ENCODE data around the gene CIITA.

CIITA gene

DNA sequence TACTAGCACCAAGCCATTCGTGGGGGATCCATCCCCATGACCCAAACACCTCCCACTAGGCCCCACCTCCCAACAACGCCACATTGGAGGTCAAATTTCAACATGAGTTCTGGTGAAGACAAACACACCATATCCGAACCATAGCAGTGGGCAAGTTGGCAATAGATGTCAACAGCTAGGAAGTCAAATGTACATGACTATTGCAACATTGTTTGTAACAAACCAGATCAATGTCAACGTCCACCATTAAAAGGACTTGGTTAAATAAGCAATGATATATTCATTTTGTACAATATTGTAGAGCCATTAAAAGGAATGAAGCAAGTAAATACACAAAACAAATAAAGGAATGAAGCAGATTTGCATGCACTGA lies 26.5 kb upstream of the CIITA start:
- DNase-seq (ENCODE audit: low read depth) = no peak

DNA sequence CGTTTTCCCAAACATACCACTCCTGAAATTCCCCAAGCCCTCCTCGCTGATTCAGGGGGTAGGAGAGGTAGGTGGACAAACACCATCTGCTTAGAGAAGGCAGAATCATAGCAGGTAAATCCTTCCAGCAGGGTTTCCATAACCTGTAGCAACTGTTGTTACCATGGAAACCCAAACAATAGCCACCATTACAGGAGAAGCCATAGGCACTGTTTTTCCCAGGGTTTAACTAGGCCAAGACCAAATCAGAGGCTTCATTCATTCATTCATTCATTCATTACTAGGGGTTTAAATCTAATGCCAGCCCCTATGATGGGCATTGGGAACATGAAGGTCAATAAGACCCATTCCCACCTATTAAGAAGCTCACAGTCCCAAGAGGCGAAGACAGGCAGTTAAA lies 25.5 kb upstream of the CIITA start:
- no peak for DNase-seq (ENCODE audit: low read depth)

DNA sequence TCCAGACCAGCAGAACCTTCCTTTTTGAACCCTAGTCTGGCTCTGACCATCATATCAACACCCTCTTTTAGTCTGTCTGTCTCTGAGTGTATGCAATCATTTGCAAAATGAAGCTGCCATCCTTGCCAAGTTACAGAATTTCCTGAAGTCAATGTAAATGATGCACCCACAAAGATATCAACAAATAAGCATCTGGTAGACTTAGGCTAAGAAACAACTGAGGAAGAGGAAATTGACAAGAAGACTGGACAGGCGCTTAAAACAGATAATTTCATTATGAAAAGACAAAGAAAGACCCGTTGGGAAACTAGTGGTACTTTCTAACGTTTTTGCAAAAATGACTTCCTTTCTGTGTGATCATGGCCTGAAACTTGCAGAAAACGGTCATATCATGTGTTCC lies 24.7 kb upstream of the CIITA start:
- no peak for DNase-seq (ENCODE audit: low read depth)

DNA sequence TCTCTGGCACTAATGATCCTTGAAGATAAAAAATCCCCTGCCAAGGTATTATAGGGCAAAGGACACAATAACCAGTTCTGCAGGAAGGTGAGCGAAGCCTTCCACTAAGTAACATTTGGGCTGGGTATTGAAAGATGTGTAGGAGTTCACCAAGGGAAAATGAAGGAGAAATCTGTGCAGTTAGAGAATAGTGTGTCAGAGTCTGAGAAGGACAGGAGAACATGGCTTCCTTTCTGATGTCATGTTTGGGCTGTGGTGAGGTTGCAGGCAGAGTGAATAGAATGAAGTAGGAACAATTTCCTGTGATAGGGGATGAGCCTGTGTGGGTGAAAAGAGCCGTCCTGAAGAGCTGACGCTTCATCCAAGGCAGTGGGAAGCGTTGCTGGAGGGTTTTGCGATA lies 24.1 kb upstream of the CIITA start:
- DNase-seq (ENCODE audit: low read depth) = no peak

DNA sequence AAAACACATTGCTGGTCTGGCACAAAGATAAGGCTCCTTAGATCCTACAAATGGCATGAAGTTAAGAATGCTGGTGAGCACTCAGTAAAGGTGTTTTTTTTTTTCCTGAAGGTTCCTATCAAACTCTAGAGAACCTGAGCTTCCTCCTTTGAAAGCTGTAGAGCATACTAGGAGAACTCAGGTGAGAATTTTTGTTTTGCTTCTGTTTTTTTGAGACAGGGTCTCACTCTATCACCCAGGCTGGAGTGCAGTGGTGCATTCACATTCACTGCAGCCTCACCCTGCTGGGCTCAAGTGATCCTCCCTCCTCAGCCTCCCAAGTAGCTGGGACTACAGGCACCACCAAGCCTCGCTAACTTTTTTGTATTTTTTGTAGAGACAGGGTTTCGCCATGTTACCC lies 21.0 kb upstream of the CIITA start:
- no peak for DNase-seq (ENCODE audit: low read depth)

DNA sequence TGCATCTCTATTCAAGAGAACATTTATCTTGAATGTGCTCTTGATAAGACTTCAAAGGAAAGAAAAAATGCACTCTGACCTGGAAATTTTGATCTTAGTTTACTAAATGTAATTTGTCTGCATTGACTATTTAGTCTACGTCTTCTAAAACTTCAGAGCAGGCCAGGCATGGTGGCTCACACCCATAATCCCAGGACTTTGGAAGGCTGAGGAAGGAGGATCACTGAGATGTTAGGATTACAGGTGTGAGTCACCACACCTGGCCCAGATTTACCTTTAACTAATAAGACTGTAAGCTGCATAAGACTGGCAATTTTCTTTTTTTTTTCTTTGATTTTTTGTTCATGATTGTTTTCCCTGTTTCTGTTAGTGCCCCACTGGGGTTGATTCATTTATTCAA lies 18.8 kb upstream of the CIITA start:
- DNase-seq (ENCODE audit: low read depth) = no peak

DNA sequence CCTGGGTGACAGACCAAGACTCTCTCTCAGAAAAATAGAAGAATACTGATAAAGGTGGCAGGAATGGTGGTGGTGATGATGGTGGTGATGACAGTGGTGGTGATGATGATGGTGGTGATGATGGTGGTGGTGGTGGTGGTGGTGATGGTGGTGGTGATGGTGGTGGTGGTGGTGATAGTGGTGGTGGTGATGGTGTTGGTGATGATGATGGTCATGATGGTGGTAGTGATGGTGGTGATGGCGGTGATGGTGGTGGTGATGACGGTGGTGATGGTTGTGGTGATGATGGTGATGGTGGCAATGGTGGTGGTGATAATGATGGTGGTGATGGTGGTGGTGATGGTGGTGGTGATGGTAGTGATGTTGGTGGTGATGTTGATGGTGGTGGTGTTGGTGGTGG lies 18.0 kb upstream of the CIITA start:
- DNase-seq (ENCODE audit: low read depth) = no peak

DNA sequence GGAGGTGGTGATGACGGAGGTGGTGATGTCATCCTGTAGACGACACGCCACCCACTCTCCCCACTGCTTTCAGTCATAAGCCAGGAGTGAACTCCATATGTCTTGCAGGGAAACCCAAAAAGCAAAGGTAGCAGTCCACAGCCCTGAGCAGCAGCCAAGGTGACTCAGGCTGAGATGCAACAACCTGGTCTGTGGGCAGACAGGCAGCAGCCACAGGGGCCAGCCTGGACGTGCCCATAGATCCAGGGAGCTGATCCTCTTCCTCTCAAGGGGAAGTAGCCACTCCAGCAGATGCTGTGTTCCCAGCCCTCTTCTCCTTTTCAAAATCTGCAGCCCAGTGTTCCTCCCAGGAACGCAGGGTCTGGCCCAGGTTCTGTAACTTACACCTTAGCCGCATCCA lies 17.3 kb upstream of the CIITA start:
- no peak for DNase-seq (ENCODE audit: low read depth)

DNA sequence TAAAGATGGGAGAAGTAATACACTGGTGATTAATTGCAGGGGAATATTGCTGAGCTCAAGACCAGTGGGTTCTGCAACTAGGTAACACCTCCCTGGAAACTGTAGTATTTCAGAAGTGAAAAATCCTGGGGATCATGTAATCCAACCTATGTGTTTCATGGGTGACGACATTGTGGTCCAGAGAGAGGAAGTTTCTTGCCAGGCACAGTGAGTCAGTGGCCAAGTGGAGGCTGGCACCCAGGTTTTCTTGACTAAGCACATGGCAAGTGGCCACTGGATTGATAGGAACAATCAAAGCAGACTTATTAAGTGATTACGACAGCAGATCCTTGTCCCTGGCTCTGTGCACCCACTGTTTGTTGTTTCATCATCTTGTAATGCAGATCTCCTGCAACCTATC lies 14.6 kb upstream of the CIITA start:
- no peak for DNase-seq (ENCODE audit: low read depth)

DNA sequence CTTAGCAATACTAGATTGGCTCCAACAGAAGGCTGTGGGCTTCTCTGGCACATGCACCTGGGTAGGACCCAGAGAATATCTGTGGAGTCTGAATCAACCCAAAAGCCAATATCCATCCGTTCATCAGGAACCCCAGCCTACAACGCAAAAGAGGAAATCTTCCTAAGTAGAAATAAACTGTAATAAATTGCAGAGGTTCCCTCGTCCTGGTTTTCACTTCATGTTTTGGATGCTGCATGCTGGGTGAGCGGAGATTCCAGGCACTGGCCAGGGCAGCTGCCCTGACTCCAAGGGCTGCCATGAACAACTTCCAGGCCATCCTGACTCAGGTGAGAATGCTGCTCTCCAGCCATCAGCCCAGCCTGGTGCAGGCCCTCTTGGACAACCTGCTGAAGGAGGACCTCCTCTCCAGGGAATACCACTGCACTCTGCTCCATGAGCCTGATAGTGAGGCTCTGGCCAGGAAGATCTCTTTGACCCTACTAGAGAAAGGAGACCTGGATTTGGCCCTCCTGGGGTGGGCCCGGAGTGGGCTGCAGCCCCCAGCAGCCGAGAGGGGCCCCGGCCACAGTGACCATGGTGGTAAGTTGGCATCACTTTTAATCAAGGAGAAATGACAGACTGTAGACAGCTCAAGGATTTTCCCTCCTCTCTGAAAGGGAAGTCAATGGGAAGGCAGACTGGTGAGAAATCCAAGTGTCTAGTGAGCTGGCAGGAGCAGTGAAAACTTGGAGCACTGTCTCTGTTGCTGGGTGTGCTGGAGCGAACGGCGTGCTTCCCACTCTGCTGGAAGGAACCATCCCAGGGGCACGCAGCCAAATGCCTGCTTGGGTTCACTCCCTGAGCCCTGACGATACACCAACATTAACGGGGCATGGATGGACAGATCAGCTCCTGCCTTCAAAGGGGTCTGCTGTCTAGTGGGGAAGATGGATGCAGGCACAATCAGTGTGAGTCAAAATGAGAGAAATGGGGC lies 10.7 kb upstream of the CIITA start:
- no peak for DNase-seq (ENCODE audit: low read depth)

DNA sequence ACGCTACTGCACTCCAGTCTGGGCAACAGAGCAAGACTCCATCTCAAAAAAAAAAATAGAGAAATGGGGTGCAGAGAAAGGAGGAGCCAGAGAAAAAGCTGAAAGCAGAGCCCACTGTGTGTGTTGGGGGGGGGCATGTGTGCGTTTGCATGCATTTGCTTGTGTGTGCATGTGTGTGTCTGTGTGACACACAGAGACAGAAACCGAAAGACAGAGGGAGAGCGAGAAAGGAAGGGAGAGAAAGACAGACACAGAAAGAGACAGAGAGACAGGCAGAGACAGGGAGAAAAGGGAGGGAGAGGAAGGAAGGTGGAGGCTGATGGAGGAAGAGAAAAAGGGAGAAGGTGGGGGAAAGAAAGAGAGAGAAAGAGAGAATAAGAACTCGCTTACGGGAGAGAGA lies 9.8 kb upstream of the CIITA start:
- DNase-seq (ENCODE audit: low read depth) = no peak

DNA sequence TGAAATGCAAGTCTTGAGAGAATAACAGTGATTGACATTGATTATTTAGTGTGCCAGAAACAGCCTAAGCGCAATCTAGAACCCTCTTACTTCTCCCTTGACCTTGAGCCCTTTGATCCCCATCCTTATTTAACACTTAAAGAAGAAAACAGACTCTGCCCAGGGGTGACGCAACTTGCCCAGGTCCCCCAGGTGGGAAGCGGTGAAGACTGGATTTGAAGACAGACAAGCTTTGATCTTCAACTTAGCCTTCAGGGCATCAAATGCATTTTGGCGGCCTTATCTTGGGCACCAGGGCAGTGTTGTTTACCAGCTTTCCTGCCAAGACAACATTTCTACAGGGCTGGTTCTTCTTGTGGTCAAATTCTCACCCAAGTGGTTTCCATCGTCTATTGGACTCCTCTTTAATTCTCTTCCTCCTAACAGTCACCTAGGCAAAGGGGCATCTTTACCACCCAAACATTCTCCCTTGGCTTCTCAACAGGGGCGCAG lies 8.9 kb upstream of the CIITA start:
- no peak for DNase-seq (ENCODE audit: low read depth)

DNA sequence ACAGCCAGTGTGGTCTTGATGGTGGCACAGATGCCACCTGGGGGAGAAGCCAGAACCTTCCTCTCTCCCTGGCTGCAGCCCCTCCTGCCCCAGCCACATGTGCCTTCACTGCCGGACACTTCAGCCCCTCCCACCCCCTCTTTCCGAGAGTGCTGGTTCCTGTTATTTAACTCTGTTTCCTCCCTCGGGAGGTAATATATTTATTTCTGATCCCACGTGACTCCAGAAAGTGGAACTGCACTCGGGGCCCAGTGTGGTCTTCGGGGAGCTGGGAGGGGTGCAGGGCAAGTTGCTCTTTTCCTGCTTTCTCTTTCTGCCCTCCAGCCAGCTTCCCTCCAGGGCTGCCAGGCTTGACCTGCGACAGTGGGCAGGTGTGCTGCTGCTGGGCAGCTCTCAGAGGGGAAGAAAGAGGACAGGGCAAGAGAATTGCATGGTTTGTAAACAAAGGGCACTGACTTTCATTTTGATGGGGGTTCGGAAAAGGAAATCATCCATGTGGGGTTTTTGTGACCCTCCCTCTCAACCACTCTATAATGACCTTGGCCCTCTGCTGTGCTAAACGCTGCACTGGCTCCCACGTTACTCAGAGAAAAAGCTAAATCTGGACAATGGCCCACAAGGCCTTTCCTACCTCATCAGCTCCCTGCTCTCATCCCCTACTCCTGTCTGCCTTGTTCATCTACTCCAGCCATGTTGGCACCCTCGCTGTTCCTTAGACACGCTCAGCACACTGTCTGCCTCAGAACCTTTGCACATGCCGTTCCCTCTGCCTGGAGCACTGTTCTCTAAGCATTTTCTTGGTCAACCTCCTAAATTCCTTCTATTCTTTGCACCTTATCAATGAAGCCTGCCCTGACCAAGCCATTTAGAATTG lies 8.2 kb upstream of the CIITA start:
- no peak for DNase-seq (ENCODE audit: low read depth)

DNA sequence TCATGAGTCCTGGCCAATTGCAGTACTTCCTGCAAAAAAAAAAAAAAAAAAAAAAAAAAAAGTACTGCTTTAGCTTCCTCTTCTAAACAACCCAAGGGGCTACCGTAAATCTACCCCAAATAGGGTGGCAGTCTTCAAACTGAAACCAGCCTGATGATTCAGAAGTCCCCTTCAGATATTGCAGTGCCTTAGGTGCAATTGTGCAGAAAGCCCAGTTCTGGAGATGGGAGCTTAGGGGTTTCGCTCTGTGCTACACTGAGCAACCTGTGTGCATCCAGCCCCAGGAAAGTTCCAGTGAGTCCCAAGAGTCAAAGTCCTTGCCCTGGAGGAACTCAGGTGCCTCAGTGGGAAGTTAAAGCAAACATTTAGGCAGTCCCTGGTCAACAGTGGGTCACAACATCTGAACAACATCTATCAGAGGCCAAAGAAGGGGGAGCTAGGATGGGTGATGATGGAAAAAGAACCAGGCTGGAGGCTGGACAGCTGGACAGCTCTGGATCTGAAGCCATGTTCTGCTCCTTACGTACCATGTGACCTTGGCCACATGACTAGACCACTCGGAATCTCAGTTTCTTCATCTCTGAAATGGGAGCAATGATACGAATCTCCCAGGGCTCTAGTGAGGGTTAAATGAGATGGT lies 6.7 kb upstream of the CIITA start:
- DNase-seq (ENCODE audit: low read depth) = no peak

DNA sequence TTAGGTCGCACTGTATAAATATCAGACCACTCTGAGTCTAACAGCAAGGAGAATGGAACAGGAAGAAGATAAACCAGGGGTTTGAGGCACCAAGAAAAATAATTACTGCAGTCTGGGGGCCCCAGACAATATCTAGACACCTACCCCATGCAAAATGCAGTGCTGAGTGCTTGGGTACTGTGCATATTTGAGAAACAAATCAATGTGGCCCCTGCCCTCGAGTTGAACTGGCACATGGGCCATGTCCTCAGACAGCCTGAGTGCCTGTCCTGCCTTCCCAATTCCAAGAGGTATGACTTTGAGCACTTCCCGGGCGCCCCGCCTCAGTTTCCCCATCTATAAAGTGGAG lies 6.2 kb upstream of the CIITA start:
- no peak for DNase-seq (ENCODE audit: low read depth)

DNA sequence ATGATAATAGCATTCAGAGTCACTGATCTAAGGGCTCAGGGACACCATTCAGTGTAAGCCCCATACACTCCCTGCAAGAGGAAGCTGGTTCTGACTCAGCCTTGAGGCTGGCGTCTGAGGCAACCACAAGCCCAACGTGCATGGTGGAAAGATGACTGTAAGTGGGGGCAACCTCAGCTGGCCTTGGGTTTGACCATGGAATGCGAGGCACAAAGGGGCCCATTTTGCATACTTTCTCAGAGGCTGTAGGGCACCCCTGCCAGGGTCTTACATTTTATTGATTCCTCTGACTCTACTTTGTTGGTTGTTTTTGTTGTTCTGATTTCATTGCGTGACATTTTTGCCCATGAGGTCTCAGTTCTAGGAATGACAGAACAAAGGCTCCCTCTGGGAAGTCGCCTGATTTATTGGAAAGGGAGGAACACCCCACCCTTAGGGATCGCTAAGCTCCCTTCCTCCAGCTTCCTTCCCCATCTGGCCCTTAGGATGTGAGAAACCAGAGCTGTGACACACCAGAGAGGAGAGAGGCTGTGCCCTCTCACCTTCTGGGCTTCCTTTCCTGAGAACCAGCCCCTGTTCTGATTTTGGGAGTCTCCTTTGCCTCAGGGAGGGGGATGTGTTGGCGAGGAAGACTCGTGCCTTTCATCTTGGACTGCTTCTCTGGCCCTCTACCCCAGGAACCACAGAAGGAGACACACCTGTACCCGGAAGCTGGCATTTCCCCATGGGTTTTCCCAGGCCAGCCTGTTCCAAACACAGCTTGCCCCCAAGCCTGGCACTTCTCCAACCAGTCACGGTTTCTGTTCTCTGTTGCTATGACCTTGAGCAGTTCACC lies 5.6 kb upstream of the CIITA start:
- no peak for DNase-seq (ENCODE audit: low read depth)

DNA sequence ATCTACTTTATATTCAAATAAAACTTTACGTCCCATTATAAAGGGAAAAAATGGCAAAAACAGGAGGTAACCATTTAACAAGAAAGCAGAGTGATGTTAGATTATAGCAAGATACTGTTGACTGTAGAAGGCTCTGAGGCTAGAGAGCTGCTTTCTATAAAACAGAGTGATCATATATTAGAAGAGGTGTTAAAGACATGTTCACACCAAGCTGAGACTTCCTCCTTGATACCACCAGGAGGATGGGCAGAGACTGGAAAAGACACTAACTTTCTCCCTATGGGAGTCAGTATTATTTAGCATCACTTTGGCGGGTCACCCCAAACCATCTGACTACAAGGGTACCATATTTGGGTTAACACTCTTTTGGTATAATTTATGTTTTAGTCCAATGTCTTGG lies 687 bp upstream of the CIITA start:
- DNase-seq (ENCODE audit: low read depth) = no peak

DNA sequence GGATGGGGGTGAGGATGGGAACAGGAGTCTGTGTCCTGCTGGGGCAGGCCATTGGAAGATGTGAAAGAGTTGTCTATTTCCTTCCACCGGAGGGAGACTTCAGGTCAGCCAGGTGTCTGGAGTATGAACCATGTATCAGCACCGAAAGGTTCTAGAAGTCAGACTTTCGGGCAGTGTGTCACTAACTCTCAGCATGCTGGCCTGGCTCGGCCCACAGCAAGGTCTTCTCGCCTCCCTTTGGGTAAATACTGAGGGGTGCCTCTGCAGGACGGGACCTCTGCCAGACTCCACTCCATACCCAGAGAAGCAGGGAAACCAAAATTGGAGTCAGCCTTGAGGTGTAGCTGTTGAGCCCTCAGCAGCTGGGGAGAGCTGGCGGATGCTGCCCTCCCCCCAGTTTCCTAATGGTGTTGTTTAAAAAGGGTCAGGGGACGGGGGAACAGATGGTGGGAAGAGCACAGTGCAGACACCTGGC lies 507 bp downstream of the CIITA start:
- no peak for DNase-seq (ENCODE audit: low read depth)

DNA sequence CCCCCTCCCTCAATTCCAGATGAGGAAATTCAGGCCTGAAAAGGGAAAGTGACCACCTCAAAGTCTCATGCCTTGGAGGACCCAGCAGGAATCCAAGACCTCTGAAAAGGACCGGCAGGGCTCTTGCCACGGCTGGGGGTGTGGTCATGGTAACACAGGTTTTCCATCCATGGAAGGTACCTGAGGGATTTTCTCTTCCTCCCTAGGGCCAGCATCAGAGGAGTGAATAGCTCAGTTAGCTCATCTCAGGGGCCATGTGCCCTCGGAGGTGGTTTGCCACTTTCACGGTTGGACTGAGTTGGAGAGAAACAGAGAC lies 1.3 kb downstream of the CIITA start:
- no peak for DNase-seq (ENCODE audit: low read depth)

DNA sequence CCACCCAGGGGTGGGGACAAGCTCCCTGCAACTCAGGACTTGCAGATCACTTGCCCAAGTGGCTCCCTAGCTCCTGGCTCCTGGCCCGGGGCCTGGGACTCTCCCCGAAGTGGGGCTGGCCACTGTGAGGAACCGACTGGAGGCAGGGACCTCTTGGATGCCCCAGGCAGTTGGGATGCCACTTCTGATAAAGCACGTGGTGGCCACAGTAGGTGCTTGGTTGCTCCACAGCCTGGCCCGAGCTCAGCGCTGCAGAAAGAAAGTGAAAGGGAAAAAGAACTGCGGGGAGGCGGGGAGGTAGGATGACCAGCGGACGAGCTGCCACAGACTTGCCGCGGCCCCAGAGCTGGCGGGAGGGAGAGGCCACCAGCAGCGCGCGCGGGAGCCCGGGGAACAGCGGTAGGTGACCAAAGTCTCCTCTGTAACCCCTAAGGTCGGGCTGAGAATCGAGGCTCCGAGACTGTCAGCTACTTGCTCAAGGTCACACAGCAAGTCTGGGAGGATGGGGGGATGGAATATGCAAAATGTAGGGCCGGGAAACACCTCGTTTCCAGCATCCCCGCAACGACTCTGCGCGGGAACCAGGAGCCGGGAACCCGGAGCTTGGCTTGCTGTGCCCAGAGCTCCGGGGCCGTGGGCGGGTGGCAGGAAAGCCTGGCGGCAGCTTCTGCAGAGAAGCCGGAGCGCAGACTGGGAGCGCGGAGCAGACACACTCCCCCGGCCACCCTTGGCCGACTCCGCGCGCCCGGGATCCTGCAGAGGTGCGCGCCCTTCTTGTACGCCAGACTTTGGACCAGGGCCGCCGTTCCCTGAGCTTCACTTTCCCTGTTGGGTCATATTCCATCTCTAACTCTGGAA lies 1.9 kb downstream of the CIITA start:
- no peak for DNase-seq (ENCODE audit: low read depth)

All from activated T-helper 1 cell treated with Interleukin-2 at 50 U/mL for 16 hours (primary cell).